22Rv1 (cell line): ENCODE results near the gene DYNC1I1.

Experiments used
- ZFX ChIP-seq: fragments of 450-650 bp; IDR thresholded peaks from 2 replicates; pipeline ENCODE4 v1.6.1; 2017; ENCODE audit warnings: antibody characterized with exemption, borderline replicate concordance
- TF ChIP-seq, protein P1 (sequence below): fragments of 450-650 bp; IDR thresholded peaks from 2 replicates; pipeline ENCODE4 v1.5.1; 2017; ENCODE audit warnings: mild to moderate bottlenecking

DNA sequence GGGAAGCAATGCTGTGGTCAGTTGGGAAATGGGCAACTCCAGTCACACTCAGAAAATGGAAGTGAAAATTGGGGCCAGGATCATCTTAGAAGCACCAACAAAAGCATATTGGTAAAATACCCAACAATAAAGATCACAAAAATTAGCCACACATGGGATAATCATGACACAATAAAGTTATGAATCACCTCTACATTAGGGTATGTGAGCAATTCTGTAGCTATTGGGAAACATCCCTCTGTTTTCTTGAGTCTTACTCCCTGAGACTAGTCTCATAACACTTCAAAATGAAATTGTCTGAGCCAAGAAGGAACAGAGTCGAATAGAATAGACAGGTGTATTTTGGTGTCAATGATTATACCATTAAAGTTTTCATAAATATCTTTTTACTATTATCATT lies 178.3 kb downstream of the DYNC1I1 start:
- TF ChIP-seq, protein P1, sequence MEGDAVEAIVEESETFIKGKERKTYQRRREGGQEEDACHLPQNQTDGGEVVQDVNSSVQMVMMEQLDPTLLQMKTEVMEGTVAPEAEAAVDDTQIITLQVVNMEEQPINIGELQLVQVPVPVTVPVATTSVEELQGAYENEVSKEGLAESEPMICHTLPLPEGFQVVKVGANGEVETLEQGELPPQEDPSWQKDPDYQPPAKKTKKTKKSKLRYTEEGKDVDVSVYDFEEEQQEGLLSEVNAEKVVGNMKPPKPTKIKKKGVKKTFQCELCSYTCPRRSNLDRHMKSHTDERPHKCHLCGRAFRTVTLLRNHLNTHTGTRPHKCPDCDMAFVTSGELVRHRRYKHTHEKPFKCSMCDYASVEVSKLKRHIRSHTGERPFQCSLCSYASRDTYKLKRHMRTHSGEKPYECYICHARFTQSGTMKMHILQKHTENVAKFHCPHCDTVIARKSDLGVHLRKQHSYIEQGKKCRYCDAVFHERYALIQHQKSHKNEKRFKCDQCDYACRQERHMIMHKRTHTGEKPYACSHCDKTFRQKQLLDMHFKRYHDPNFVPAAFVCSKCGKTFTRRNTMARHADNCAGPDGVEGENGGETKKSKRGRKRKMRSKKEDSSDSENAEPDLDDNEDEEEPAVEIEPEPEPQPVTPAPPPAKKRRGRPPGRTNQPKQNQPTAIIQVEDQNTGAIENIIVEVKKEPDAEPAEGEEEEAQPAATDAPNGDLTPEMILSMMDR, result no peak
- no peak for TF ChIP-seq ZFX
